Subcutaneous adipose tissue (tissue), 4 donors: ENCODE data around the gene TBC1D17. TPM values are rescaled to one million over a fixed set of nuclear protein-coding genes. Genes with fewer than 3 reads are reported as not detected.

ENCODE experiments used
- total RNA-seq, 4 donors: library from RNA; depleted of rRNA; stranded (reverse); fragments of >200 nt; gene quantifications; one replicate each; pipeline ENCODE4 v1.1.0, GENCODE V29; 2016
- TF ChIP-seq, protein P1 (sequence below): fragments of 450-650 bp; IDR thresholded peaks from one replicate; pipeline ENCODE4 v1.5.1; 2016; ENCODE audit warnings: low read depth, mild to moderate bottlenecking, control low read depth, antibody characterized with exemption, moderate library complexity

The TBC1D17 gene
- total RNA-seq, 4 donors from 2014 or later, result 19.2 to 60.8 (median 29.1) TPM

DNA sequence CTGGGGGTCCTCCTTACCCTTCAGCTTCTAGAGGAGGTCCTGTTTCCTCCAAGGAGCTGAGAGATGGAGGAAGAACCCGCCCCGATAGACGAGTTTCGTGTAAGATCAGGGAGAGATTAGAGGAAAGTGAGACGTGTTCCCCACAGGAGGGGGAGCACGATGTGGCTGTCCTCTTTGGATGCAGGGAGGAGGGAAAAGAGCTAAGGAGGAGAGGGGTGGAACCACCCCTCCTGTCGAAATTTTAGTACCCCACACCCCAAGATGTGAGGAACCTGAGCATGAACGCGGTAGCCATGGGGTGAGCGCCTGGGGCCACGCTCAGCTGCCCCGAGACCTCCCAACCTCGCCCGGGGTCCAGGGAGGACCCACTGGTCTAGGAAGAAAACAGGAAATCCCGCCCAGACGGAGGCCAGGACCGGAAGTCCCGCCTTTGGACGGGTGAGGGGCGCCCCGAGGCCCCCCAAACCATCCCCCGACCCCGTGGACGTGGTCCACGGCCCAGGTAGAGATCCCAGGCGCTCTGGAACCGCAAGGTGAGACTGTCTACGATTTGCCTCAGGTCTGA lies 1.6 kb upstream of the TBC1D17 start:
- TF ChIP-seq, protein P1, sequence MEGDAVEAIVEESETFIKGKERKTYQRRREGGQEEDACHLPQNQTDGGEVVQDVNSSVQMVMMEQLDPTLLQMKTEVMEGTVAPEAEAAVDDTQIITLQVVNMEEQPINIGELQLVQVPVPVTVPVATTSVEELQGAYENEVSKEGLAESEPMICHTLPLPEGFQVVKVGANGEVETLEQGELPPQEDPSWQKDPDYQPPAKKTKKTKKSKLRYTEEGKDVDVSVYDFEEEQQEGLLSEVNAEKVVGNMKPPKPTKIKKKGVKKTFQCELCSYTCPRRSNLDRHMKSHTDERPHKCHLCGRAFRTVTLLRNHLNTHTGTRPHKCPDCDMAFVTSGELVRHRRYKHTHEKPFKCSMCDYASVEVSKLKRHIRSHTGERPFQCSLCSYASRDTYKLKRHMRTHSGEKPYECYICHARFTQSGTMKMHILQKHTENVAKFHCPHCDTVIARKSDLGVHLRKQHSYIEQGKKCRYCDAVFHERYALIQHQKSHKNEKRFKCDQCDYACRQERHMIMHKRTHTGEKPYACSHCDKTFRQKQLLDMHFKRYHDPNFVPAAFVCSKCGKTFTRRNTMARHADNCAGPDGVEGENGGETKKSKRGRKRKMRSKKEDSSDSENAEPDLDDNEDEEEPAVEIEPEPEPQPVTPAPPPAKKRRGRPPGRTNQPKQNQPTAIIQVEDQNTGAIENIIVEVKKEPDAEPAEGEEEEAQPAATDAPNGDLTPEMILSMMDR, result no peak

DNA sequence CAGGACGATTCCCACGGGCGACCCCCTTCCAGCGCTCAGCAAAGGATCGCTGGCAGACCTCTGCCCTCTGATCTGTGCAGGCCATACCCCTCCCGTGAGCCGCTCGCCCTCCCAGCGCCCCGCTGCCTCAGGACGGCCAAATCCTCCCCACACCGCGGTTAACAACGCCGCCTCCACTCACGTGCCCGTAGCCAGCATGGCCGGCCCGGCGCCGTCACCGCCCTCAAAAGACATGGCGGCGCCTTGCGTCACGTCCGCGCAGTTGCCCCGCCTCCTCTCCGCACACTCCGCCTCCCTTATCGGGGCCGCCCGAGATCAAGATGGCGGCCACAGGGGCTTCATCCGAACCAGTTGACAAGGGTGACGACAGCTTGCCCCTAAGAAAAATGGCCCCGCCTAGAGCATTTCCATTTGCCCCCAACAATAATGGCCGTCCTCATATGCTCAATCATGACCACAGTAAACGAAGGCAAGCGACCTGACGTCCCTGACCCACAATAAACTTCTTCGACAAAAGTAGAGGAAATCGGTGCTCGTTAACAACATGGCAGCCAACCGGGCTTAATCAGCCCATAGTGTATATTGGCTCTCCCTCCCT lies 981 bp upstream of the TBC1D17 start:
- TF ChIP-seq, protein P1, result peak; percentile 67

DNA sequence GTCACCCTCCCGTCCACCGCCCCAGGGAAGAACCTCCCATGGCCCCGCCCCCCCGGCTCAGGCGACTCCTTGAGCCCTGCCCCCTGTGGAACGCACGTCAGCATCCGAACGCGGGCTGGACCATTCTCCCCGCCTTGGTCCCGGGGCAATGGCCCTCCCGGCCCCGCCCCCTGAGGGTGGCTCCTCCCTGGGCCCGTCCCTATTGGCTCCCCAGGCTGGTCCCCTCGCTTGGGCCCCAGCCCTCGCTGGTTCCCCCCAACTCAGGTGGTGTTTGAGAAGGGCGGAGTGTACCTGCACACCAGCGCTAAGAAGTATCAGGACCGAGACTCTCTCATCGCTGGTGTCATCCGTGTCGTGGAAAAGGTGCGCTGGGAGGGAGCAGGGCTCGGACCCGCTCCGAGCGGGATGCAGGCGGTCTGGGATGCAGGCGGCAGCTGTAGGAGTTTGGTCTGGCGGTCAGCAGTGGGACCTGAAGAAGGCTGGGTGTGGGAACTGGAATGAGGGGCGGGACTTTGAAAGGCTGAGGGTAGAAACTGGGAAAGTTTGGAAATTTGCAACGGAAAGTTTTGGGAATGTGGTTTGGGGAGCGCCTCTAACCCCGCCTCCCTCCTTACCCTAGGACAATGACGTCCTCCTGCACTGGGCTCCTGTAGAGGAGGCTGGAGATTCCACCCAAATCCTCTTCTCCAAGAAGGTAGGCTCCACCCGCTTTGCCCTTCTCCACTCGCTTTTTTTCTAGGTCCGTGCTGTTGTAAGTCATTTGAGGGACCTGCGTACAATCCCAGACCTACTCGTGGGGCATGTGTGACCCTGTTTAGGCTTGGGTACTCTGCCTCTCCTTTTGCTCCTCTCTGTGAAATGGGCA lies 609 bp downstream of the TBC1D17 start:
- TF ChIP-seq, protein P1, result no peak

DNA sequence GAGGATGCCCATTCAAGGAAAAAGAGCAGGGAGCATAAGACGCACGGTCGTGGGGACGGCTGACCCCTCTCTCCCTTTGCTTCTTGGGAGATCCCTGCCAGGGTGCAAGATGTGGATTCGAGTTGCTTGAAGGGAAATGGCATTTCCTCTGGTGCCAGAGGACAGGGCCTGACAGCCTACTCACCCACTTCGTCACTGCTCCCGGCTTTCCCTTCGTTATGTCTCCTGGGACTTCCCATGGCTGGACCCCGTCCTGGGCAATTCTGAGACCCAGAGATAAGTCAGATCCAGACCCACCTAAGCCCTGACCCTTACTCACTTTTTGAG lies 1.2 kb downstream of the TBC1D17 start:
- TF ChIP-seq, protein P1, result no peak

DNA sequence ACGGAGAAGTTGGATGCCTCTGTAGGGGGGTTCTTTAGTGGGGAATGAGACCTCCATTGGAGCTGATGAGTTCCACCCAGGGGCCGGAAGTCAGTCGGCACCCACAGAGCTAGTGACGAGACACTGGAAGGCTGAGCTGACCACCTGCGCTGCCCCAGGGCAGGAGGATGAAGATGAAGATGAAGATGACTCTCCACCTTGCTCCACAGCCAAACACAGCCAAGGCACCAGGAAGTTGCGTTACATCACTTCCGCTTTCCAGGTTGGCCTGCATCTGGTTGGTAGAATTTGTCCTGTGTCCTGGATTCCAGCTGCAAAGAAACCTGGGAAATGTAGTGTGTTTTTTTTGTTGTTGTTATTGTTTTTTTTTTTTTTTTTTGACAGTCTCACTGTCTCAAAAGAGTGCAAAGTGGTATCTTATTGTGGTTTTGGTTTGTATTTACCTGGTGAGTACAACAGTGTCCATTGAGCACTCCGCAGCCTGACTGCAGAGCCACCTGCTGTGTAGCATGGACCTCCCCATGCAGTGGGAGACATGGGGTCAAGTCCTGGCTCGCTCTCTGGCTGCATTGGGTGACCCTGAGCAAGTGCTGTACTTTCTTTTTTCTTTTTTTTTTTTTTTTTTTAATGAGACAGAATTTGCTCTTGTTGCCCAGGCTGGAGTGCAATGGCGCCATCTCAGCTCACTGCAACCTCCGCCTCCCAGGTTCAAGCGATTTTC lies 1.9 kb downstream of the TBC1D17 start:
- TF ChIP-seq, protein P1, result no peak

DNA sequence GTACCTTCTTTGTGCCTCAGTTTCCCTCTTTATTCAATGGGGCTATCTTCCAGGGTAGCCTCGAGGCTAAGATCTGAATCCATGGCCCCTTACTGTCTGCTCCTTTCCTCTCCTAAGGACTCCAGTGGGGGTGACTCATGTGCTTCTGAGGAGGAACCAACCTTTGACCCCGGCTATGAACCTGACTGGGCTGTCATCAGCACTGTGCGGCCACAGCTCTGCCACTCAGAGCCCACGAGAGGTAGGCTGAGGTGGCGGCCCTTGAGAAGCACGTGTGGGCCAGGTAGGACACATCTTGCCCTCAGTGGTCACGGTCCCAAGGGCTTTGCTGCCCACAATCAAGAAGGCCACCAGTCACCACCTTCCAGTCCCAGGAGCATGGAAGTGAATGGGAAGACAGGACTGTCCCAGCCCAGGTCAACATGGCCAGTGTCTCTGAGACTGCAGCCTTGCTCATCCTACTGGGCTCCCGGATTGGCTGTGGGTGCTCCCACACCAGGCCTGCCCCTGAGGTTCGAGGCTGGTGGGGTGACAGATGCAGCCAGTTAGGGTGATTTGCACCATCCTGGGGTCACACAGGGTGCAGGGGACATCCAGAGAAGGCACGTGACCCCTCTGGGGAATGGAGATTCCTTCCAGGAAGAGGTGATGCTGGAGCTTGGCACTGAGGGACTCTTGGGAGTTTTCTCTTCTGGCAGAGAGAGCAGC lies 2.8 kb downstream of the TBC1D17 start:
- TF ChIP-seq, protein P1, result no peak
